GM19099 (cell line): ENCODE measurements around the gene KHK.
A peak's percentile ranks its signal among the peaks of the same experiment; 100 is the strongest.

Experiments used
- POLR2A ChIP-seq: IDR thresholded peaks from 3 replicates; pipeline ENCODE4 v1.6.1; 2011; ENCODE audit warnings: low read depth; ENCODE audit not compliant: insufficient read length; ENCODE audit errors: extremely low read depth

Gene KHK

GRCh38 chr2:27123302-27124150 is 37.0 kb downstream of the KHK start, which contains the start of gene ABHD1:
Gene ABHD1 (plus strand): TSS chr2:27123815. CDS start chr2:27123949, 134 bp downstream.
- TF ChIP-seq POLR2A, result no peak

- TF ChIP-seq POLR2A, result no peak
Measured at GRCh38 chr2:27125104-27125503, 38.5 kb downstream of the KHK start.

GRCh38 chr2:27126252-27126710 is 39.7 kb downstream of the KHK start:
- TF ChIP-seq POLR2A, result no peak

- no peak for TF ChIP-seq POLR2A
Measured at GRCh38 chr2:27127883-27128667, 41.5 kb downstream of the KHK start.

- peak; percentile 0 for TF ChIP-seq POLR2A
Measured at GRCh38 chr2:27128668-27129571, 42.3 kb downstream of the KHK start.

GRCh38 chr2:27130396-27130795 is 43.8 kb downstream of the KHK start:
- no peak for TF ChIP-seq POLR2A

GRCh38 chr2:27131429-27131828 is 44.9 kb downstream of the KHK start:
- no peak for TF ChIP-seq POLR2A

GRCh38 chr2:27133195-27133875 is 46.8 kb downstream of the KHK start:
- no peak for TF ChIP-seq POLR2A

GRCh38 chr2:27133905-27134780 is 47.6 kb downstream of the KHK start, which contains the start of gene PREB:
Gene PREB (minus strand): TSS chr2:27134636. CDS start chr2:27134421, 215 bp downstream.
- peak; percentile 87 for TF ChIP-seq POLR2A

GRCh38 chr2:27134781-27135477 is 48.4 kb downstream of the KHK start:
- no peak for TF ChIP-seq POLR2A

- TF ChIP-seq POLR2A, result no peak
Measured at GRCh38 chr2:27135478-27135955, 48.9 kb downstream of the KHK start.

- TF ChIP-seq POLR2A, result no peak
Measured at GRCh38 chr2:27136751-27137150, 50.2 kb downstream of the KHK start.
